ENCODE measurements around the gene PHOSPHO1.
"Not testable (repeated sequence)": the region's sequence is repeated elsewhere in the genome, so short reads cannot be mapped to it uniquely, and the experiment has no call there.

DNA sequence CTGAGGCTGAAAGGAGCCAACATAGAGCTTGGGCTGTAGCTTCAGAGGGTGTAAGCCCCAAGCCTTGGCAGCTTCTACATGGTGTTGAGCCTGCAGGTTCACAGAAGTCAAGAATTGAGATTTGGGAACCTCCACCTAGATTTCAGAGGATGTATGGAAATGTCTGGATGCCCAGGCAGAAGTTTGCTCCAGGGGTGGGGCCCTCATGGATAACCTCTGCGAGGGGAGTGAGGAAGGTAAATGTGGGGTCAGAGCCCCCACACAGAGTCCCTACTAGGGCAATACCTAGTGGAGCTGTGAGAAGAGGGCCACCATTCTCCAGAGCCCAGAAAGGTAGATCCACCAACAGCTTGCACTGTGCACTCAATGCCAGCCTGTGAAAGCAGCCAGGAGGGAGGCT lies 45.2 kb downstream of the PHOSPHO1 start:
- TF ChIP-seq, protein P1, sequence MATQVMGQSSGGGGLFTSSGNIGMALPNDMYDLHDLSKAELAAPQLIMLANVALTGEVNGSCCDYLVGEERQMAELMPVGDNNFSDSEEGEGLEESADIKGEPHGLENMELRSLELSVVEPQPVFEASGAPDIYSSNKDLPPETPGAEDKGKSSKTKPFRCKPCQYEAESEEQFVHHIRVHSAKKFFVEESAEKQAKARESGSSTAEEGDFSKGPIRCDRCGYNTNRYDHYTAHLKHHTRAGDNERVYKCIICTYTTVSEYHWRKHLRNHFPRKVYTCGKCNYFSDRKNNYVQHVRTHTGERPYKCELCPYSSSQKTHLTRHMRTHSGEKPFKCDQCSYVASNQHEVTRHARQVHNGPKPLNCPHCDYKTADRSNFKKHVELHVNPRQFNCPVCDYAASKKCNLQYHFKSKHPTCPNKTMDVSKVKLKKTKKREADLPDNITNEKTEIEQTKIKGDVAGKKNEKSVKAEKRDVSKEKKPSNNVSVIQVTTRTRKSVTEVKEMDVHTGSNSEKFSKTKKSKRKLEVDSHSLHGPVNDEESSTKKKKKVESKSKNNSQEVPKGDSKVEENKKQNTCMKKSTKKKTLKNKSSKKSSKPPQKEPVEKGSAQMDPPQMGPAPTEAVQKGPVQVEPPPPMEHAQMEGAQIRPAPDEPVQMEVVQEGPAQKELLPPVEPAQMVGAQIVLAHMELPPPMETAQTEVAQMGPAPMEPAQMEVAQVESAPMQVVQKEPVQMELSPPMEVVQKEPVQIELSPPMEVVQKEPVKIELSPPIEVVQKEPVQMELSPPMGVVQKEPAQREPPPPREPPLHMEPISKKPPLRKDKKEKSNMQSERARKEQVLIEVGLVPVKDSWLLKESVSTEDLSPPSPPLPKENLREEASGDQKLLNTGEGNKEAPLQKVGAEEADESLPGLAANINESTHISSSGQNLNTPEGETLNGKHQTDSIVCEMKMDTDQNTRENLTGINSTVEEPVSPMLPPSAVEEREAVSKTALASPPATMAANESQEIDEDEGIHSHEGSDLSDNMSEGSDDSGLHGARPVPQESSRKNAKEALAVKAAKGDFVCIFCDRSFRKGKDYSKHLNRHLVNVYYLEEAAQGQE (IDR thresholded peaks at IDR 0.05; ENCODE audit: insufficient read depth in 1 of 2, low read depth in 2 of 2, low read length in 1 of 2) = not testable (repeated sequence)
- TF ChIP-seq, protein P2, sequence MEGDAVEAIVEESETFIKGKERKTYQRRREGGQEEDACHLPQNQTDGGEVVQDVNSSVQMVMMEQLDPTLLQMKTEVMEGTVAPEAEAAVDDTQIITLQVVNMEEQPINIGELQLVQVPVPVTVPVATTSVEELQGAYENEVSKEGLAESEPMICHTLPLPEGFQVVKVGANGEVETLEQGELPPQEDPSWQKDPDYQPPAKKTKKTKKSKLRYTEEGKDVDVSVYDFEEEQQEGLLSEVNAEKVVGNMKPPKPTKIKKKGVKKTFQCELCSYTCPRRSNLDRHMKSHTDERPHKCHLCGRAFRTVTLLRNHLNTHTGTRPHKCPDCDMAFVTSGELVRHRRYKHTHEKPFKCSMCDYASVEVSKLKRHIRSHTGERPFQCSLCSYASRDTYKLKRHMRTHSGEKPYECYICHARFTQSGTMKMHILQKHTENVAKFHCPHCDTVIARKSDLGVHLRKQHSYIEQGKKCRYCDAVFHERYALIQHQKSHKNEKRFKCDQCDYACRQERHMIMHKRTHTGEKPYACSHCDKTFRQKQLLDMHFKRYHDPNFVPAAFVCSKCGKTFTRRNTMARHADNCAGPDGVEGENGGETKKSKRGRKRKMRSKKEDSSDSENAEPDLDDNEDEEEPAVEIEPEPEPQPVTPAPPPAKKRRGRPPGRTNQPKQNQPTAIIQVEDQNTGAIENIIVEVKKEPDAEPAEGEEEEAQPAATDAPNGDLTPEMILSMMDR (IDR thresholded peaks at IDR 0.05) = not testable (repeated sequence)
- not testable (repeated sequence) for TF ChIP-seq TCF7L2 (IDR thresholded peaks at IDR 0.05; ENCODE audit: low read depth, low read length)

All from Panc1 (cell line).